Stomach (tissue), 9 donors: Measurements from ENCODE around the gene MYO9A. TPM values are rescaled to one million over a fixed set of nuclear protein-coding genes. Genes with fewer than 3 reads are reported as not detected.

Experiments used
- DNase-seq, 2 donors: peaks; one replicate each; pipeline versions ENCODE4 v3.0.0 to v3.0.0-alpha.2; 2013 to 2019
- H3K27ac ChIP-seq, 5 donors: fragments of 200-600 bp in 4 of 5; sonication (generic) in 4 of 5; one replicate each; pipeline ENCODE4 v1.5.1; 2013 to 2019; ENCODE audit warnings: mild to moderate bottlenecking in 1 of 5, moderate library complexity in 1 of 5
- H3K27me3 ChIP-seq, 3 donors: fragments of 200-600 bp; sonication (generic); one replicate each; pipeline ENCODE4 v1.5.1; 2017 to 2019; ENCODE audit warnings: mixed run types in 1 of 3
- H3K36me3 ChIP-seq, 4 donors: fragments of 200-600 bp; sonication (generic); 1 replicate in 3 of 4; 2 replicates in 1 of 4; pipeline ENCODE4 v1.5.1; 2016 to 2019
- H3K4me1 ChIP-seq, 4 donors: fragments of 200-600 bp; sonication (generic); one replicate each; pipeline ENCODE4 v1.5.1; 2016 to 2019
- H3K4me3 ChIP-seq, 4 donors: fragments of 200-600 bp; sonication (generic) in 3 of 4; one replicate each; pipeline ENCODE4 v1.5.1; 2016 to 2019; ENCODE audit warnings: mild to moderate bottlenecking in 1 of 4
- H3K9me3 ChIP-seq, 4 donors: fragments of 200-600 bp; sonication (generic); one replicate each; pipeline ENCODE4 v1.5.1; 2016 to 2019
- CTCF ChIP-seq, 7 experiments: fragments of 450-650 bp in 4 of 7; fragments of 200-600 bp in 3 of 7; sonication (generic) in 3 of 7; IDR thresholded peaks; one replicate each; pipeline ENCODE4 v1.5.1; 2016 to 2019; ENCODE audit warnings: antibody characterized with exemption in 7 of 7, control low read depth in 2 of 7, mild to moderate bottlenecking in 1 of 7
- EP300 ChIP-seq: sonication (generic); formaldehyde crosslinking; IDR thresholded peaks from one replicate; pipeline ENCODE4 v1.6.1; 2017; ENCODE audit warnings: antibody characterized with exemption
- POLR2A ChIP-seq, 4 donors: fragments of 450-650 bp; IDR thresholded peaks; one replicate each; pipeline ENCODE4 v1.6.1; 2016; ENCODE audit warnings: antibody characterized with exemption in 4 of 4, control low read depth in 2 of 4, mild to moderate bottlenecking in 1 of 4, moderate library complexity in 1 of 4
- POLR2AphosphoS5 ChIP-seq, 3 donors: sonication (generic); formaldehyde crosslinking; IDR thresholded peaks; one replicate each; pipeline ENCODE4 v1.6.1; 2016; ENCODE audit warnings: antibody characterized with exemption in 3 of 3
- WGBS, 5 donors: extraction: QIAGEN DNeasy Blood & Tissue Kit in 3 of 5; methylation state at CpG; one replicate each; pipeline versions ENCODE4 v1.1.5 to v1.1.7; 2013 to 2018; 5-methylcytosine and 5-hydroxymethylcytosine counted together
- intact Hi-C: fragments of 100-400 bp; cut with DNase I; formaldehyde crosslinking; loops from one replicate; pipeline ENCODE4 v1.15.1; 2023; ENCODE audit warnings: low total_unique reads
- polyA plus RNA-seq, 3 donors: library from polyadenylated mRNA; stranded (reverse); fragments of 200-250 nt; gene quantifications; one replicate each; pipeline ENCODE4 v1.2.3, GENCODE V29; 2013
- total RNA-seq, 5 donors: library from RNA; depleted of rRNA; stranded (reverse); fragments of >200 nt; gene quantifications; one replicate each; pipeline versions ENCODE4 v1.1.0 to v1.2.3, GENCODE V29; 2014 to 2016
- donor health status: healthy with polysubstance abuse.
- donor health status: Bipolar disorder and iron deficiency.
- donor health status: healthy.

MYO9A gene
- total and polyA plus RNA-seq, 8 donors = 2.2 to 120 (median 39.0) TPM

DNA sequence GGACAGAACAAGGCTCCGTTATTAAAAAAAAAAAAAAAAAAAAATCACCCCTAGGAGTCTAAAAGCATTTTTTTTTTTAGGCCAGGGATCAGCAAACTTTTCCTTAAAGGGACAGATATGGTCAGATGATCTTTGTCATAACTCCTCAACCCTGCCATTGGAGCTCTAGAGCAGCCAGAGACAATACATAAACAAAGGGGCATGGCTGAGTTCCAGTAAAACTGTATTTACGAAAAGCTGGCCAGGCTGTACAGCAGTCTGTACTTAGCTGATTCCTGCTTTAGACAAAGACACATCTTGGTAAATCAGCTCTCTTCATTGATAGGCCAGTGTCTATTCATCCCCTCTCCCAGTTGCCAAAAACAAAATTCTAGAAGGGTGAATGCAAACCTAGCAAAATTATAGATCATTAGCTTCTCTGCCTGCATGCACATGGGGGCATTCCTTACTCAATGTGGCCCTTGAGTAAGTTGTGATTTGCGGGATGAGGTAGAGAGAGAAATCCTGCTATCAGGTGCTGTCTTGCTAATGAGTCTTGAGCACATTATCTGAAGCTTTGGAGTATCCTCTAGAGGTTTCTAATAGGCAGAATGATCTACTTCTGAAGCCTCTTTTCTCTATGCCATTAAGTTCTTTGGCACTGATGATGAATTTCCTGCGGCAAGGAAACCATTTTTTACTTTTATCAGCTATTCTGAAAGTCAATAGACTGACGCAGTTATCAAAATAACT is 35.5 kb upstream of the MYO9A start:
- WGBS, 5 donors = 32 to 49% (median 35%) methylated on average over 4 to 5 of the region's 5 CpGs
- peak overlapping the region in 4 of 5 donors; percentile 16 to 89 (median 84) for H3K27ac ChIP-seq
- DNase-seq = peak in 1 of 2 donors; percentile 36
- H3K27me3 ChIP-seq = no peaks in the 10 kb centered on the region
- TF ChIP-seq POLR2AphosphoS5 (IDR thresholded peaks at IDR 0.05) = peak in 1 of 3 donors; percentile 6
- no peak for TF ChIP-seq CTCF (IDR thresholded peaks at IDR 0.05)
- TF ChIP-seq POLR2A (IDR thresholded peaks at IDR 0.05) = no peak
- H3K9me3 ChIP-seq = no peaks in the 10 kb centered on the region
- H3K4me3 ChIP-seq = no peak overlapping the region
- H3K4me1 ChIP-seq = peaks cover 19 to 43% (median 34%) of the 10 kb centered on the region in 4 donors
- H3K36me3 ChIP-seq = no peaks in the 10 kb centered on the region
- intact Hi-C loops = no loop called here

GRCh38 chr15:72147418-72147817 is 29.5 kb upstream of the MYO9A start:
- H3K27me3 ChIP-seq = no peaks in the 10 kb centered on the region
- H3K9me3 ChIP-seq = no peaks in the 10 kb centered on the region
- H3K4me1 ChIP-seq = peaks cover 0 to under 1% (median 0%) of the 10 kb centered on the region in 4 donors
- H3K36me3 ChIP-seq = no peaks in the 10 kb centered on the region
- intact Hi-C loops = no loop called here
- no peak overlapping the region for H3K27ac ChIP-seq
- TF ChIP-seq CTCF (IDR thresholded peaks at IDR 0.05) (no peak), POLR2AphosphoS5 (IDR thresholded peaks at IDR 0.05) (no peak), POLR2A (IDR thresholded peaks at IDR 0.05) (no peak), EP300 (no peak)
- no peak for DNase-seq
- H3K4me3 ChIP-seq = no peak overlapping the region
- WGBS, 5 donors = 61 to 71% (median 68%) methylated on average over 2 of the region's 2 CpGs

- no peak for DNase-seq
- Histone ChIP-seq H3K4me1 (peaks cover 0 to 4% (median 1%) of the 10 kb centered on the region in 4 donors), H3K27me3 (no peaks in the 10 kb centered on the region), H3K27ac (no peak overlapping the region), H3K9me3 (no peaks in the 10 kb centered on the region), H3K36me3 (no peaks in the 10 kb centered on the region), H3K4me3 (no peak overlapping the region)
- TF ChIP-seq POLR2A (IDR thresholded peaks at IDR 0.05) (no peak), CTCF (IDR thresholded peaks at IDR 0.05) (no peak), EP300 (no peak), POLR2AphosphoS5 (IDR thresholded peaks at IDR 0.05) (no peak)
- intact Hi-C loops = no loop called here
Measured at GRCh38 chr15:72146934-72147333, 29.0 kb upstream of the MYO9A start.

GRCh38 chr15:72146221-72146620 is 28.3 kb upstream of the MYO9A start:
- Histone ChIP-seq H3K27me3 (no peaks in the 10 kb centered on the region), H3K4me3 (no peak overlapping the region), H3K4me1 (peaks cover 0 to 11% (median 5%) of the 10 kb centered on the region in 4 donors), H3K27ac (no peak overlapping the region), H3K9me3 (no peaks in the 10 kb centered on the region), H3K36me3 (no peaks in the 10 kb centered on the region)
- intact Hi-C loops = no loop called here
- TF ChIP-seq CTCF (IDR thresholded peaks at IDR 0.05) (no peak), POLR2AphosphoS5 (IDR thresholded peaks at IDR 0.05) (no peak), POLR2A (IDR thresholded peaks at IDR 0.05) (no peak), EP300 (no peak)
- WGBS, 5 donors = 63 to 95% (median 92%) methylated on average over 3 of the region's 3 CpGs
- no peak for DNase-seq
